G401.6 (cell line): ENCODE data around the gene CHN2.

Experiments
- FAIRE-seq: peaks from 2 replicates; lab custom pipeline; 2012; peaks lifted over from hg19 to GRCh38; lab: Jason Lieb, UNC

CHN2 gene

GRCh38 chr7:29405891-29406290 is 211.3 kb downstream of the CHN2 start:
- no peak for FAIRE-seq

GRCh38 chr7:29406366-29406765 is 211.8 kb downstream of the CHN2 start:
- FAIRE-seq: no peak

DNA sequence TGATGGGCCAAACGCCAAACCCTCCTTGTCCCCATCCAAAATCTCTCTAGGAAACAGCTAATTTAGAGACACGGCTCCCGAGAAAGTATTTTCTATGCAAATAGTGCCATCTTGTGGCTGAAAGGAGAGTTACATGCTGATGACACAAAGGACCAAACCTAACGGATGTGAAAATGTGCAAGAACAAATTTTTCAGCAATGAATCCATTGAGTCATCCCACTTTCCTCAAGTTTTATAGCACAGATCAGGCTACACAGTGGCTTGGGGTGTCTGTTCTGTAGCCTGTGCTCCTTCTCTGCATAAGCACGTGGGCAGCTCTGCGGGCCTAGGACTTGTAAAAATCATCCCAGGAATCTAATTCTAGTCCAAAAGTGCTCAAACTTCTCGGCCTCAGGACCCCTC is 214.3 kb downstream of the CHN2 start:
- FAIRE-seq: peak; percentile 95

DNA sequence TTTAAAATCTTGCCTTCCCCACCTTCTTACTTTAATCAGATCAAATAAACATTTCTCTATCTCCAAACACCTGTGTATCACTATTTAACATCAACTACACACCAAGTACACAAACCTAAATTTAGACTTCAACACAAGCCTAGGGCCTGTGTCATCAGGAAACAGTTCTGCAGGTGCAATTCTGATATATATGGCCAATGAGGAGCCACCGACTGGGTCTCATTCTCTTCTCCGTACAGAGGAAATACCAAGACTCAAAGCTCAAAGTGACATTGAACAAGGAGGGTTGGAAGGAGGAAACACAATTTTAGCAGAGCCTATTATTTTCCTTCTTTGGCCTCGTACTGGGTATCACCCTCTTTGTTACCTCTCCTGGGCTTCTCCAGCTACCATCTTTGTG is 216.4 kb downstream of the CHN2 start:
- no peak for FAIRE-seq

GRCh38 chr7:29412912-29413311 is 218.3 kb downstream of the CHN2 start:
- no peak for FAIRE-seq

DNA sequence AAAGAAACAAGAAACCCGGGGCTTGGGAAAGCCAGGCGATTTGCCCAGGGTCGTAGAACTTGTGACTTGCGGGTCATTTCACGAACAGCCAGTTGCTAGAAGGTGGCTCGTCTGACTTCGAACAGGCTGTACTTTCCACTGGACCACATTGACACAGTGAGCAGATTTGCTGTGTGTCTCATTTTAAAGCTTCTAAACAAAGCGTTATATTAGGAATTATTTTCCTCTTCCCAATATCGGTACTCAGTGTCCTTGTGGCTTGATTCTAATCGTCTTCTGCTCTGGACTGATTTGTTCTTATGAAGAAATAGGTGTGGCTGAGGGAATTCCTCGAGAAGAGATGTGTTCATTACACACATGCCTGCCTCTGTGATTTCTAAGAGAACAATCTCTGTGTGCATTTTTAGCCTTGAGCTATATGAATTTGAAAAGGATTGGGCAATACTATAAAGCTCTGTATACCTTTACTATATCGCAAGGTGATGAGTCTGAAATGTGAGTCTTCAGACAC is 219.1 kb downstream of the CHN2 start:
- no peak for FAIRE-seq

DNA sequence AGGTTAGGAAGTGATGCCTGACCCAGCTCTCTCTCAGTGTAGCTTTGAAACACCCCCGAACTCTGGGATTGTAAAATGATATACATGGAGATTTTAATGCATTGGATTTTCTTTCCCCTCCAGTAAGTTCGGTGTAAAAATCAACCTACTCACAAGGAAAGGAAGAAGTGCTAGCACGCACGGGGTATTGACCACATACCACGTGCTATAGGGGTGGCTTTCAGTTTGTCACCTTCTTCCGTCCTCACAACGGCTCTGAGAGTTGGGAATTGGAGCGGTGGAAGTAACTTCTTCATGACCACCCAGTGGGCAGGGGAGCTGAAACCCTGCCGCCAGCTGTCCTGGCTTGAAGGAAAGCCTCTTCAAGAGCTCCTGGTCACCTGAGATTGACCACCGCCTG is 219.6 kb downstream of the CHN2 start:
- no peak for FAIRE-seq

DNA sequence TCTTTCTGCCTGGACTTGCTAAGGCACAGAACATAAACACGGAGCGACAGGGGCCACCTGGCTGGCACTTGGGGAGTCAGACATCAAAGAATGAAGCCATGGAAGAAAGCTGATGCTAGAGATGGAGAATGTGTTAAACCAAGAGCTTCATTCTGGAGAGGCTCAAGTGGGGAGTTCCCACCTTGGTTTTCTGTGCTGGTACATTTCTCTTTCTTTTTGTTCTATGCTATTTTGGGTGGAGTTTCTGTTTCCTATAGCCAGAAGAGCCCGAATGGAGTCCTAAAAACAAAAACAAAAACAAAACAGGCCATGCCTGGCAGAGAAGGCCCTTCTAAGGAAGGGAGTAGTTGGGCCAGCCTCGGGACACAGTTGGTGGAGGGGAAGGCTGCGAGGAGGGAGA is 220.6 kb downstream of the CHN2 start:
- no peak for FAIRE-seq

DNA sequence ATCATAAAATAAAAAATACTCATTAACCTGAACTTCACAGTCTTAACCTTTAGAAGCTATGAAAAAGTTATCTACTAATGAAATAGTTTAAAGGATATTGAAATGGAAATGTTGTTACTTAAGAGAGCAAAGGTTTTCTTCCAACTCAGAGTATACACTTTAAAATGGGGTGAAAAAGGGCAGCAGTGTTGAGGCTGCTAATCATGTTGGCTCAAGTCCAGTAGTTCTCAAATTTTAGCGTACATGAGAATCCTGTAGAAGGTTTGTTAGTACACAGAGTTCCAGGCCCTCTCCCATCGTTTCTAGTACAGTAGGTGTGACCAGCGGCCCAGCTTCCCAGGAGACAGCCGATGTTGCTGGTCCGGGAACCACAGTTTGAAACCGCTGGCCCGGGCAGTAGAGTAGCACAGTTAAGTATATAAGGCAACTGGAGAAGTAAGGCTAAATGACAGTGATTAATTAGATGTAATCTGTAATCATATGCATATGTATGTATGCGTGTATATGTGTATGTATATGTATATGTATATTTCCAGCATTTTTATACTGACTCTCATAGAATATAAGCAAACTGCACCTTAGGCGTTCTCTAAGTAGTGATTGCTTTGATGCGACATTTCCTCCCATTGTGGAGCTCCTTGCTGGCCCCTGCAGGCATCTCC is 221.8 kb downstream of the CHN2 start:
- no peak for FAIRE-seq

DNA sequence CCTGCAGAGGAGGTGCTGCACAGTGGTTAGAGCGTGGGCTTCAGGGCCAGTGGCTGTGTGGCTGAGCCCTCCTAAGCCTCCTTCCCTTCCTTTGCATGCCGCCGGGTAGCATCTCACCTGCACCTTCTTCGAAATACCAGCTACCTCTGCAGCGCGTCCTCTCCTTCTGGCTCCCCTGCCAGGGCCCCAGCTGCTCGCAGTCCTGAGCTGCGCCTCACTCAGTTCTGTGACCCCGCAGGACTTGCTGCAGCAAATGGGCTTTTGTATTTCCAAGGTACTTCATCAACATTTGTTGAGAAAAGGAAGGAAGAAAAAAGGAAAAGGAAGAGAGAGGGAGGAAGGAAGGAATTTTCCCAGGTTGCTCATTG is 222.3 kb downstream of the CHN2 start:
- FAIRE-seq: no peak

DNA sequence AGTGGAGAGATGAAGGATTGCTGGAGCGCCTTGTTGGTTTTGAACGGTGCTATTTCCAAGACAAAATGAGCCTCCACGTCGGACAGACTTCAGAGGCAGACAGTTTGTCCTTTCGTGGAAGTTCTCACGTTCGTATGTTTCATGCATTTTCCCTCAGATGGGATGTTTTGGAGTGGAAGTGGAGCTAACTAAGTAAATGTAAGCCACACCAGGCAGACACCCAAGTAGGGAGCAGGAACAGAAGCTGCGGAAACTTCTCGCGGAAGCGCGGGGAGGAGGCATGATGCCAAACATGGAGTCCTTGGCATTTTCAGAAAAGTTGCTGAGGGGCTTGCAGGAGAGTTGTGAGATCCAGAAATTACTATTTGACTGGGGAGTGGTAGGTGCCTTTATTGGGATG is 223.5 kb downstream of the CHN2 start:
- no peak for FAIRE-seq

DNA sequence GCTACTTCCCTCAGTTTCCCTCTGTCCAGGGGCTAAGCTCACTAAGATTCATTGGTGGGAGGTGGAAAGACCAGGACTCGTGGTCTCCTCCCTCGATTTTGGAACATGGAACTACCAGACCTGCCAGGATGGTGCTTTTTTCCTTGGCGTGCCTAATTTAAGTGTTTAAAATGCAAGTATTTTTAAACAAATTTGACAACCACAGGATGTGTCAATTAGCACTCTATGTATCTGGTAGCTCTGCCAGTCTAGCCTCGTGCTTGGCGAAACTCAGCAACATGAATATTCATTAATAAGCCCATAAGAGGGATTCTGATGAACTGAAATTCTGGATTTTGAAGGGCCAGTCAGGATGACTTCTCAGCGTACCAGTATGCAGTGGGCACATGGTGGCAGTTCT is 224.1 kb downstream of the CHN2 start:
- FAIRE-seq: no peak

- no peak for FAIRE-seq
These were observed 225.4 kb downstream of the CHN2 start for GRCh38 chr7:29420011-29420410.

DNA sequence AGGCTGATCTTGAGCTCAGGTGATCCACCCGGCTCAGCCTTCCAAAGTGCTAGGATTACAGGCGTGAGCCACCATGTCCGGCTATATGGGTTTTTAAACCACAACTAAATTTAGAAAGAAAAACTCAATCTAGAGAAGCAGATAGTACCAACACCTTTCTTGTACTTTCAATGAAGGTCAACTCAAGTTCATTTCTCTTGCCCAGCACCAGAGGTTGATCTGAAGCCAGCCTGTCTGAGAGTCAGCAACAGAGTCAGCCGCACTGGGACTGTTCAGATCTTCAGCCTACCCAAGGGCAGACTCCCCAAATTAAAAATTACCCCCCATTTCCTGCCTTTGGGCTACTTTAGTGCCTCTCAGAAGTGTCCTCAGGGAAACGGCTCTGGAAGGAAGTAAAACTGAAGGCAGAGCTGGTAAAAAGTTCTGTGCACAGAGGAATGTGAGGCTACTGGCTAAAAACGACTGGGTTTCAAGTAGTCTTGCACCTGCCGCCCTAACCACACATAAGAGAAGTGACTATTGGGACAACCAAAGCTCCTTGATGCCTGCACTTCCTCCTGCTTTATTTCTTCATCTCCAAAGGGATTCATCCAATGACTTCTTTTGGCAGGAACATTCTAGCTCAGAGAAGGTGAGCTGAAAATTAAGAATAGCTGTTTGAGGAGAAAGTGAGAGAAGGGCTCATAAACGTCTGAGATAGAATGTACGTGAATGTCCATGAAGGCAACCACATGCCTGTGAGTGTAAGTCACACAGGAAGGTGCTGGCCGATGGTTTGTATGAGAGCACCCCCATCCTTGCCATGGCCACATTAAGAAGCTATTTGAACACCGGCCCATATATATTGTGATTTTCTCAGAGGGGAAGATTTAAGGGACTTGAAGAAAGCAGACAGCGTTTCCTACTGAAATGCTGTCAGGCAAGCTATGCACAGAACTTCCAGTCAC is 226.7 kb downstream of the CHN2 start:
- FAIRE-seq: no peak

GRCh38 chr7:29422829-29423228 is 228.3 kb downstream of the CHN2 start:
- FAIRE-seq: no peak

DNA sequence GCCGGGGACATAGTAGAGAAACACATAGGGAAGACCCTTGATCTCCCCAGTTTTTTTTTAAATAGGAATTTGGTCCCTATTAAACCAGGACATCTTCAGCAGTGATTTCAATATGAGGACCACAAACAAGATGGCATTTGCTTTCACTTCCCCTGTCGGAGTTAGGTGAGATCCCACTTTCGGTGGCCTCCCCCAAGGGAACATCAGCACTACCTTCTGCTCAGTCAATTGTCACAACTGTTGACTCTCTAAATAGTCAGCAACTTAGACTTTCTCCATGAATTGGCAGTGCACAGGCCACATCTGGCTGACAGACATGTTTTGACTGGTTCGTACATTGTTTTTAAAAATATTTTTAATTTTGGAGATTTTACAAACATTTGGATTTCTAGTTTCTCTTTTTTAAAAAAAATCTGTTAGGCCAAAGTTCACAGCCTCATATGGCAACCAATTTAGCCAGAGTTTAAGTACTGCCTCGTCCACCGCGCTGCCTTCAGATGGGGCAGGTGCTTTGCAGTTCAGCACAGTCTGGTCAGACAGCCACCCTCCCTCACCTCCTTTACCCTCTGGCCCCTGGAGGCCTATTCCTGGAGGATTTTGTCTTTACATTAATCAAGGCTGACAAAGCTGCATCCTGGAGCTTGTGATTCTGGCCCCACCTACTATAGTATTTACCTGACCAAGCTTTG is 229.9 kb downstream of the CHN2 start:
- no peak for FAIRE-seq

DNA sequence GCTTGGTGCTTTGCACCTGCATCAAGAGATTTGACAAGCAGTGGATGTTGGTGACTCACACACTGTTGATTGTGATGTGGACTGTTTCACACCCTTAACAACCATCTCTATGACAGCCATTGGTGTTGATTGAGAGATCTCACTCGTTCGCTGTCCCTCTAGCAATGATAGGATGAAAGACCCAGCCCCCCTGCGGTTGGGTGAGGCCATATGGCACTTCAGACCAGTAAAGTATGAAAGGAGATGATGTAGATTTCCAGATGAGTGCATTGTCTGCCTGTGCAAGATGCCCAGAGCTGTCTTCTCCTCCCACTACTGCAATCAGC is 230.4 kb downstream of the CHN2 start:
- no peak for FAIRE-seq

- no peak for FAIRE-seq
These were observed 232.0 kb downstream of the CHN2 start for GRCh38 chr7:29426587-29426986.

DNA sequence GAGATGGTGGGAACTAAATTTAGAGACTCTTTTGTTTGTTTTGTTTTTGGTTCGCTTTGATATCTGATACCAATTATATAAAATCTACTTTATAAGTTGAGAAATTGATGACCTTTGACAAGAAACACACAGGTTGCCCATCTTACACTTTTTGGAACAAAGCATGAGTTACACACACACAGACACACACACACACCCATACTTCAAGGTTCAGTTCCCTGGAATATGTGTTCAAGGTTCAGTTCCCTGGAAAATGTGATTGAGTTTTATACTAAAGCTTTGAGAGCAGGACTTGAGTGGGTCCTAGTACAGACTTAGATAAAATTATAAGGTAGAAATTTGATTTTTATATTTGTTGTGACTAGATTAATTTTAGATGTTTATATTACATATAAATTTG is 234.8 kb downstream of the CHN2 start:
- no peak for FAIRE-seq

DNA sequence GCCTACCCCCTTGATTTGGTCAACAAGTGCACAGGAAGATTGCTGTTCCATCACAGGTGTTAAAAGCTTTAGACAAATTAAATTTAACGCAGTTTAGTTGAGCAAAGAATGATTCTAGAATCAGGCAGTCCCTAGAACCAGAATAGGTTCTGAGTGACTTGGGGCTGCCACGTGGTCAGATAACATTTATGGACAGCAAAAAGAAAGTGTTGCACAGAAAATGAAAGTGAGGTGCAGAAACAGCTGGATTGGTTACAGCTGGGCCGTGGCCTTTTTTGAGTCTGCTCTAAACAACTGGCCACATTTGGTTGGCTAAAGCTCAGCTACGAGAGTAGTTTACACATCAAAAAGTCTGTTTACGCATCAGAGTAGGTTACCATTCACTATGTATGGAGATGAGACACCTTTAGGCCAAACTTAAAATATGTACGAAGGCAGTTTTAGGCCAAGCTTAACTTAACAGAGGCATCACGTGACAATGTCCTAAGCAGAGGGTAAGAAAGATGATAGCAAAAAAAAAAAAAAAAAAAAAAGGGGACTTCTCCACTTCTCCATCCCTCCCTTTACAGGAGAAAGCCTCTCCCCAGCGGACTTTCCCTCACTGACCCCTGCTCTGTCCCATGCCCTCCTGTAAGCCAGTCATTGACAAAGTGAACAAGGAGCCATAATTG is 235.8 kb downstream of the CHN2 start:
- FAIRE-seq: no peak

GRCh38 chr7:29431686-29432085 is 237.1 kb downstream of the CHN2 start:
- no peak for FAIRE-seq

- FAIRE-seq: no peak
These were observed 238.1 kb downstream of the CHN2 start for GRCh38 chr7:29432721-29433120.

GRCh38 chr7:29434380-29434768 is 239.8 kb downstream of the CHN2 start:
- FAIRE-seq: no peak
